Esophagus squamous epithelium (tissue), 4 donors: ENCODE results near the gene LPP.

ENCODE experiments used
- CTCF ChIP-seq, 6 experiments: fragments of 450-650 bp in 4 of 6; fragments of 200-600 bp in 2 of 6; sonication (generic) in 2 of 6; IDR thresholded peaks; one replicate each; pipeline ENCODE4 v1.5.1; 2016 to 2019; ENCODE audit warnings: antibody characterized with exemption in 6 of 6, mild to moderate bottlenecking in 4 of 6, moderate library complexity in 4 of 6
- POLR2A ChIP-seq, 4 donors: fragments of 450-650 bp; IDR thresholded peaks; one replicate each; pipeline ENCODE4 v1.6.1; 2017; ENCODE audit warnings: antibody characterized with exemption in 4 of 4, mild to moderate bottlenecking in 4 of 4, moderate library complexity in 3 of 4

GRCh38 chr3:188473045-188473444 lies 319.1 kb downstream of the LPP start:
- no peak for TF ChIP-seq CTCF (IDR thresholded peaks at IDR 0.05)
- TF ChIP-seq POLR2A (IDR thresholded peaks at IDR 0.05), result no peak
